K562 (cell line): ENCODE results near the gene CPED1. TPM values are rescaled to one million over a fixed set of nuclear protein-coding genes. Genes with fewer than 3 reads are reported as not detected.

Source experiments
- AFF4 ChIP-seq: sonication (generic); formaldehyde crosslinking; IDR thresholded peaks from 2 replicates; pipeline ENCODE4 v1.8.0; 2023; ENCODE audit warnings: mild to moderate bottlenecking, missing genetic modification reagents
- BMI1 ChIP-seq: fragments of 150-350 bp; IDR thresholded peaks from 2 replicates; pipeline ENCODE4 v1.6.1; 2014; ENCODE audit warnings: low read length
- ELF2 ChIP-seq: fragments of 250-450 bp; sonication (Bioruptor Pico); IDR thresholded peaks from 2 replicates; pipeline ENCODE4 v1.5.0; 2021; ENCODE audit warnings: mild to moderate bottlenecking
- FOXM1 ChIP-seq, 2 experiments: fragments of 450-650 bp in 1 of 2; sonication (generic) in 1 of 2; formaldehyde crosslinking in 1 of 2; IDR thresholded peaks; 2 replicates each; pipeline versions ENCODE4 v1.6.1 to v1.9.0; 2017 to 2022; ENCODE audit warnings: low read depth in 2 of 2, mild to moderate bottlenecking in 2 of 2, missing genetic modification reagents in 1 of 2, moderate library complexity in 1 of 2
- GABPB1 ChIP-seq: sonication (generic); formaldehyde crosslinking; IDR thresholded peaks from 2 replicates; pipeline ENCODE4 v1.8.0; 2022; ENCODE audit warnings: mild to moderate bottlenecking, missing genetic modification reagents
- HLTF ChIP-seq: fragments of 450-650 bp; IDR thresholded peaks from 2 replicates; pipeline ENCODE4 v1.6.1; 2016
- HMG20B ChIP-seq: fragments of 250-450 bp; sonication (Bioruptor Pico); IDR thresholded peaks from 2 replicates; pipeline ENCODE4 v1.5.0; 2021; ENCODE audit warnings: mild to moderate bottlenecking
- ID3 ChIP-seq, 2 experiments: fragments of 250-450 bp in 1 of 2; fragments of 450-650 bp in 1 of 2; sonication (Bioruptor Pico) in 1 of 2; IDR thresholded peaks; 2 replicates each; pipeline versions ENCODE4 v1.6.1 to v1.8.0; 2016 to 2021; ENCODE audit warnings: mild to moderate bottlenecking in 2 of 2, moderate library complexity in 2 of 2, missing compliant biosample characterization in 1 of 2, missing genetic modification characterization in 1 of 2
- MITF ChIP-seq: IDR thresholded peaks from 2 replicates; pipeline ENCODE4 v1.6.1; 2014; ENCODE audit warnings: antibody characterized with exemption
- PHB ChIP-seq: fragments of 250-450 bp; sonication (Bioruptor Pico); IDR thresholded peaks from 2 replicates; pipeline ENCODE4 v1.5.0; 2021
- PHF20 ChIP-seq: fragments of 450-650 bp; IDR thresholded peaks from 2 replicates; pipeline ENCODE4 v1.6.1; 2018; ENCODE audit not compliant: partially characterized antibody
- PURB ChIP-seq: sonication (generic); formaldehyde crosslinking; IDR thresholded peaks from 2 replicates; pipeline ENCODE4 v1.9.0; 2021; ENCODE audit warnings: low read depth, mild to moderate bottlenecking, missing genetic modification reagents
- RBM39 ChIP-seq: fragments of 200-400 bp; formaldehyde crosslinking; optimal IDR thresholded peaks from 2 replicates; pipeline ENCODE3; 2018; ENCODE audit warnings: low read depth, low read length
- SAFB ChIP-seq: fragments of 200-400 bp; formaldehyde crosslinking; IDR thresholded peaks from 2 replicates; pipeline ENCODE4 v1.6.1; 2017; ENCODE audit warnings: low read depth, low read length, borderline replicate concordance
- SNRNP70 ChIP-seq: fragments of 200-400 bp; formaldehyde crosslinking; optimal IDR thresholded peaks from 2 replicates; pipeline ENCODE3; 2017; ENCODE audit warnings: low read depth, low read length
- TCF7 ChIP-seq: sonication (generic); IDR thresholded peaks from 2 replicates; pipeline ENCODE4 v1.6.1; 2016; ENCODE audit warnings: antibody characterized with exemption, borderline replicate concordance
- U2AF2 ChIP-seq: fragments of 200-400 bp; formaldehyde crosslinking; optimal IDR thresholded peaks from 2 replicates; pipeline ENCODE3; 2017; ENCODE audit warnings: low read depth, mild to moderate bottlenecking, low read length
- ZBTB1 ChIP-seq: sonication (generic); formaldehyde crosslinking; IDR thresholded peaks from 2 replicates; pipeline ENCODE4 v1.8.1; 2023; ENCODE audit warnings: missing genetic modification reagents, low read depth, mild to moderate bottlenecking, borderline replicate concordance
- ZBTB12 ChIP-seq: fragments of 250-450 bp; sonication (Bioruptor Pico); IDR thresholded peaks from 2 replicates; pipeline ENCODE4 v1.4.0; 2020
- ZNF24 ChIP-seq: fragments of 450-650 bp; IDR thresholded peaks from 2 replicates; pipeline ENCODE4 v1.6.1; 2016
- ZNF316 ChIP-seq: fragments of 450-650 bp; IDR thresholded peaks from 2 replicates; pipeline ENCODE4 v1.6.1; 2016
- ZNF507 ChIP-seq: conservative IDR thresholded peaks from 2 replicates; pipeline ENCODE4 v1.6.1; 2017; ENCODE audit warnings: missing genetic modification characterization, missing compliant biosample characterization
- ZNF764 ChIP-seq: fragments of 250-450 bp; sonication (Bioruptor Pico); IDR thresholded peaks from 2 replicates; pipeline ENCODE4 v1.4.0; 2020; ENCODE audit warnings: low read depth, mild to moderate bottlenecking, moderate library complexity
- polyA plus RNA-seq, 8 experiments: library from polyadenylated mRNA; depleted of rRNA in 4 of 8; stranded (reverse) in 5 of 8; unstranded in 3 of 8; fragments of >200 nt; fragmentation: Nextera tagmentation in 2 of 8; fragmentation: Illumina TruSeq in 1 of 8; extraction: Ambion mirVana in 2 of 8; extraction: Trizol in 1 of 8; gene quantifications; 2 replicates each; pipeline versions ENCODE4 v1.2.1 to v1.2.3, GENCODE V29; 2011 to 2014; ENCODE audit warnings: inconsistent platforms in 1 of 8, missing spikeins in 1 of 8
- total RNA-seq, 7 experiments: library from RNA; depleted of rRNA in 6 of 7; stranded (reverse); fragments of >200 nt in 6 of 7; fragmentation: Illumina TruSeq in 2 of 7; extraction: Trizol in 2 of 7; gene quantifications; 2 replicates each; pipeline versions ENCODE4 v1.2.1 to v1.2.3, GENCODE V29; 2011 to 2021; ENCODE audit warnings: low replicate concordance in 1 of 7

Gene CPED1
- total and polyA plus RNA-seq, 9 of the 15 experiments (the other 6 are each of a cell fraction or from before 2014, with no cell fraction given) = 195 to 393 (median 290) TPM

GRCh38 chr7:121278120-121279021 lies 289.9 kb downstream of the CPED1 start (continued):
- TF ChIP-seq FOXM1 (IDR thresholded peaks at IDR 0.05; ENCODE audit: low read depth) (peak; percentile 88), FOXM1 (CRISPR knock-in tag; IDR thresholded peaks at IDR 0.05; ENCODE audit: low read depth) (no peak), ID3 (CRISPR knock-in tag; IDR thresholded peaks at IDR 0.05) (no peak), ID3 (tag; IDR thresholded peaks at IDR 0.05) (no peak), SAFB (no peak), BMI1 (no peak), ZBTB12 (no peak), SNRNP70 (no peak), PURB (CRISPR knock-in tag) (no peak), ZNF24 (no peak), RBM39 (no peak), ZBTB1 (no peak), ELF2 (no peak), TCF7 (0 out of 2 replicates have a peak, but pooled peaks have one; percentile 39), HMG20B (CRISPR knock-in tag) (no peak), ZNF316 (peak; percentile 77), GABPB1 (CRISPR knock-in tag) (no peak), MITF (no peak), ZNF507 (tag) (no peak), AFF4 (CRISPR knock-in tag) (no peak), PHF20 (no peak), PHB (CRISPR knock-in tag) (no peak), HLTF (no peak), ZNF764 (CRISPR knock-in tag) (no peak), U2AF2 (no peak)
